Gastrocnemius medialis (tissue), 4 donors: Measurements from ENCODE around the gene CTDSP1. TPM values are rescaled to one million over a fixed set of nuclear protein-coding genes. Genes with fewer than 3 reads are reported as not detected.

Source experiments
- ATAC-seq, 2 donors: fragments of 150-250 bp; one replicate each; pipeline ENCODE4 v1.9.1; 2016
- DNase-seq, 2 donors: peaks; one replicate each; pipeline ENCODE4 v3.0.0-alpha.2; 2019
- H3K27ac ChIP-seq, 4 donors: fragments of 200-600 bp; sonication (generic); 1 replicate in 1 of 4; 2 replicates in 3 of 4; pipeline ENCODE4 v1.5.1; 2016 to 2018; ENCODE audit warnings: mild to moderate bottlenecking in 2 of 4, moderate library complexity in 1 of 4
- H3K27me3 ChIP-seq, 3 donors: fragments of 200-600 bp; sonication (generic) in 2 of 3; 1 replicate in 1 of 3; 2 replicates in 2 of 3; pipeline versions ENCODE4 v1.5.1 to v1.6.0; 2016 to 2019; ENCODE audit warnings: mild to moderate bottlenecking in 1 of 3, moderate library complexity in 1 of 3
- H3K36me3 ChIP-seq, 2 donors: fragments of 200-600 bp; sonication (generic) in 1 of 2; one replicate each; pipeline ENCODE4 v1.5.1; 2017 to 2018
- H3K4me1 ChIP-seq, 2 donors: fragments of 200-600 bp; sonication (generic) in 1 of 2; one replicate each; pipeline ENCODE4 v1.5.1; 2016 to 2017; ENCODE audit warnings: mild to moderate bottlenecking in 2 of 2
- H3K4me3 ChIP-seq, 4 donors: fragments of 200-600 bp; sonication (generic) in 3 of 4; 1 replicate in 1 of 4; 2 replicates in 3 of 4; pipeline ENCODE4 v1.5.1; 2016 to 2019; ENCODE audit warnings: mild to moderate bottlenecking in 2 of 4
- H3K9me3 ChIP-seq, 3 donors: fragments of 200-600 bp; sonication (generic) in 2 of 3; 1 replicate in 1 of 3; 2 replicates in 2 of 3; pipeline ENCODE4 v1.5.1; 2016 to 2019
- POLR2A ChIP-seq, 2 donors: fragments of 450-650 bp; IDR thresholded peaks; one replicate each; pipeline ENCODE4 v1.6.1; 2017; ENCODE audit warnings: antibody characterized with exemption in 2 of 2, mild to moderate bottlenecking in 2 of 2, moderate library complexity in 2 of 2
- in situ Hi-C, 4 donors: fragments of 200-750 bp; cut with MboI; loops; one replicate each; pipeline versions ENCODE4 v1.15.0 to v1.8.0; 2017; ENCODE audit warnings: low sequenced_read_pairs in 4 of 4
- intact Hi-C: fragments of 100-400 bp; cut with DNase I; formaldehyde crosslinking; loops from one replicate; pipeline ENCODE4 v1.15.1; 2023; ENCODE audit warnings: low total_unique reads
- total RNA-seq, 4 donors: library from RNA; depleted of rRNA; stranded (reverse); fragments of >200 nt; gene quantifications; one replicate each; pipeline versions ENCODE4 v1.1.0 to v1.2.3, GENCODE V29; 2016
- TF ChIP-seq, protein P1 (sequence below), 5 experiments: fragments of 450-650 bp in 3 of 5; fragments of 200-600 bp in 2 of 5; sonication (generic) in 2 of 5; IDR thresholded peaks in 4 of 5; conservative IDR thresholded peaks in 1 of 5; 1 replicate in 4 of 5; 2 replicates in 1 of 5; pipeline ENCODE4 v1.5.1; 2016 to 2019; ENCODE audit warnings: antibody characterized with exemption in 5 of 5, mild to moderate bottlenecking in 3 of 5, moderate library complexity in 3 of 5

Gene CTDSP1
- total RNA-seq, 4 donors from 2014 or later: 46.7 to 77.4 (median 53.6) TPM

DNA sequence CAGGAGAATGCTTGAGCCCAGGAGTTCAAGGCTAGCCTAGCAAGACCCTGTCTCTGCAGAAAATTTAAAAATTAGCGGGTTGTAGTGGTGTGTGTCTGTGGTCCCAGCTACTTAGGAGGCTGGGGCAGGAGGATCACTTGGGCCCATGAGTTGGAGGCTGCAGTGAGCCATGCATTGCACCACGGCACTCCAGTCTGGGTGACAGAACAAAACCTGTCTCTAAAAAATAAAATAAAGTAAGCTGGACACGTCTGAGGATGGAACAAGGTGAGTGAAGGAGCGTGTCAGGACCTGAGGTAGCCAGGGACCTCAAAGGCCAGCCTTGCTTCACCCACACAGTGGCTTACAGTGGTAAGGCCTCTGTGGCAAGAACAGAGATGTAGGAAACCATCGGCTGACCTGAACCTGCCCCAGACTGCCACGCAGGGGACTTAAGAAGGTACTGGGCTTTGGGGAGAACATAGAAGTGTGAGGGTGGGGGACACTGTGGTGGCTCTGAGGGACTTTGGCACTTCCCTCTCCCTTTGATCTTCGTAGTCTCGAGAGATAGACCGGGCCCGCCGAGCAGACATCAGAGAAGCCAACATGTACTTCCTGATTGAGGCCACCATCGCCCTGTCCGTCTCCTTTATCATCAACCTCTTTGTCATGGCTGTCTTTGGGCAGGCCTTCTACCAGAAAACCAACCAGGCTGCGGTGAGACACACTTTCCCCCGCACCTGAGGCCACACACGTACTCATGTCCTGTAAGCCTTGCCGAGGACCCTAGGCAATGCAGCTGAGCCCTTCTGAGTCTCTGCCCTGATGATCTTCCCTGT is 10.1 kb upstream of the CTDSP1 start:
- TF ChIP-seq, protein P1, sequence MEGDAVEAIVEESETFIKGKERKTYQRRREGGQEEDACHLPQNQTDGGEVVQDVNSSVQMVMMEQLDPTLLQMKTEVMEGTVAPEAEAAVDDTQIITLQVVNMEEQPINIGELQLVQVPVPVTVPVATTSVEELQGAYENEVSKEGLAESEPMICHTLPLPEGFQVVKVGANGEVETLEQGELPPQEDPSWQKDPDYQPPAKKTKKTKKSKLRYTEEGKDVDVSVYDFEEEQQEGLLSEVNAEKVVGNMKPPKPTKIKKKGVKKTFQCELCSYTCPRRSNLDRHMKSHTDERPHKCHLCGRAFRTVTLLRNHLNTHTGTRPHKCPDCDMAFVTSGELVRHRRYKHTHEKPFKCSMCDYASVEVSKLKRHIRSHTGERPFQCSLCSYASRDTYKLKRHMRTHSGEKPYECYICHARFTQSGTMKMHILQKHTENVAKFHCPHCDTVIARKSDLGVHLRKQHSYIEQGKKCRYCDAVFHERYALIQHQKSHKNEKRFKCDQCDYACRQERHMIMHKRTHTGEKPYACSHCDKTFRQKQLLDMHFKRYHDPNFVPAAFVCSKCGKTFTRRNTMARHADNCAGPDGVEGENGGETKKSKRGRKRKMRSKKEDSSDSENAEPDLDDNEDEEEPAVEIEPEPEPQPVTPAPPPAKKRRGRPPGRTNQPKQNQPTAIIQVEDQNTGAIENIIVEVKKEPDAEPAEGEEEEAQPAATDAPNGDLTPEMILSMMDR (IDR thresholded peaks at IDR 0.05 in 4 of 5, conservative IDR thresholded peaks at IDR 0.05 in 1 of 5): no peak
- TF ChIP-seq POLR2A (IDR thresholded peaks at IDR 0.05): no peak
- no peaks in the 10 kb centered on the region for H3K9me3 ChIP-seq
- H3K27ac ChIP-seq: no peak overlapping the region
- H3K27me3 ChIP-seq: no peaks in the 10 kb centered on the region
- H3K4me3 ChIP-seq: no peak overlapping the region
- DNase-seq (no peak), ATAC-seq (no peak)
- in situ Hi-C loops: loop anchor here (5.0 to 10.0 kb wide), 3 partner anchors 85 to 115 kb away; partner anchors contain the start of genes AAMP (in 1 of the 4) and PNKD (in 1 of the 4)
- intact Hi-C loops: loop anchor here (10.0 kb wide), 1 partner anchor 445 kb away; the partner anchor contains the start of gene PRKAG3
- H3K36me3 ChIP-seq: no peaks in the 10 kb centered on the region
- no peaks in the 10 kb centered on the region for H3K4me1 ChIP-seq

DNA sequence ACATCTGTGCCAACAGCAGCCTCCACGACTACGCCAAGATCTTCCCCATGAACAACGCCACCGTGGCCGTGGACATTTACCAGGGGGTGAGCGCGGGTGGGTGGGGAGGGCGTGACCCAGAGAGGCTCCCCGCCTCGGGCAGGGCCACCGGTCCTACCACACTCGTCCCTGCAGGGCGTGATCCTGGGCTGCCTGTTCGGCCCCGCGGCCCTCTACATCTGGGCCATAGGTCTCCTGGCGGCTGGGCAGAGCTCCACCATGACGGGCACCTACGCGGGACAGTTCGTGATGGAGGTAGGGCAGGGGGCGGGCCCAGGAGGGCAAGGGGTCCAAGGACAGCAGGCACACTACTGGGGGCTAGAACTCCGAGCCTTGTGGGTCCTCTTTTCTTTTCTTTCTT is 8.5 kb upstream of the CTDSP1 start:
- ATAC-seq (no peak), DNase-seq (no peak)
- Histone ChIP-seq H3K27ac (no peak overlapping the region), H3K27me3 (no peaks in the 10 kb centered on the region), H3K4me3 (no peak overlapping the region), H3K36me3 (no peaks in the 10 kb centered on the region), H3K9me3 (no peaks in the 10 kb centered on the region), H3K4me1 (no peaks in the 10 kb centered on the region)
- in situ Hi-C loops (loop anchor here in 1 of 4 donors (10.0 kb wide), 1 partner anchor 116 kb away; the partner anchor contains the start of genes AAMP and PNKD), intact Hi-C loops (loop anchor here (10.0 kb wide), 1 partner anchor 444 kb away; the partner anchor contains the start of gene PRKAG3)
- TF ChIP-seq, protein P1 (IDR thresholded peaks at IDR 0.05 in 4 of 5, conservative IDR thresholded peaks at IDR 0.05 in 1 of 5): no peak
- TF ChIP-seq POLR2A (IDR thresholded peaks at IDR 0.05): no peak

DNA sequence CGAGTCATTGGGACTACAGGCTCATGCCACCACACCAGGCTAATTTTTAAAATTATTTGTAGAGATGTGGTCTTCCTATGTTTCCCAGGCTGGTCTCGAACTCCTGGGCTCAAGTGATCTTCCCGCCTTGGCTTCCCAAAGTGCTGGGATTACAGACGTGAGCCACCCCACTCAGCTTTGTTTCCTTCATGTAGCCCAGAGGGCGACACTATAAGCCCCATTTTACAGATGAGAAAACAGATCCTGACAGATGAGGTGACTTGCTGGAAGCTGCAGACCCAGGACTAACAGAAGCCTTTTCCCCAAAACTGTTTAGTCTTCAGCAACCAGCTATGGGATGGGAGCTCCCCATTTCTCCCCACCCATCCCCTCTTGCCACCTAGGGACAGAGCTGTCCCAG is 7.2 kb upstream of the CTDSP1 start:
- no peak for TF ChIP-seq POLR2A (IDR thresholded peaks at IDR 0.05)
- TF ChIP-seq, protein P1 (IDR thresholded peaks at IDR 0.05 in 4 of 5, conservative IDR thresholded peaks at IDR 0.05 in 1 of 5): no peak
- Histone ChIP-seq H3K4me1 (peaks cover 8 to 11% of the 10 kb centered on the region in 2 donors), H3K36me3 (no peaks in the 10 kb centered on the region), H3K9me3 (no peaks in the 10 kb centered on the region), H3K27ac (no peak overlapping the region), H3K27me3 (no peaks in the 10 kb centered on the region), H3K4me3 (no peak overlapping the region)
- ATAC-seq: no peak
- in situ Hi-C loops (loop anchor here in 1 of 4 donors (10.0 kb wide), 1 partner anchor 118 kb away; the partner anchor contains the start of genes AAMP and PNKD), intact Hi-C loops (loop anchor here (10.0 kb wide), 1 partner anchor 442 kb away; the partner anchor contains the start of gene PRKAG3)
- DNase-seq: no peak

DNA sequence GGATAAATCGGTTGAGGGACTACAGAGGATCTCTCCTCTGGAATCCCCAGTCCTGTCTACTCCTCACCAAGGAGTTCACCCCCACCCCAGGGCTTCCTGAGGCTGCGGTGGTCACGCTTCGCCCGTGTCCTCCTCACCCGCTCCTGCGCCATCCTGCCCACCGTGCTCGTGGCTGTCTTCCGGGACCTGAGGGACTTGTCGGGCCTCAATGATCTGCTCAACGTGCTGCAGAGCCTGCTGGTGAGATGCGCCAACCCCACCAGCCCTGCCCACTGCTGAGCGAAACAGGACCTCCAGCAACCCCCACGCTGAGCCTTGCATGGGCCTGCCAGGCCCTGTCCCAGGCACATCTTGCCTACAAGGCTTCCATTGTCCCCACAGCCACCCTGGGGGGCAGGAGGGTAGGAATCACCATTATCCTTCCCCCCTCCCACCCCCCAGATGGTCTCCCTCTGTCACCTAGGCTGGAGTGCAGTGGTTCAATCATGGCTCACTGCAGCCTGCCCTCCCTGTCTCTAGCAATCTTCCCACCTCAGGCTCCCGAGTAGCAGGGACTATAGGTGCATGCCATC is 6.7 kb upstream of the CTDSP1 start:
- no peaks in the 10 kb centered on the region for H3K9me3 ChIP-seq
- intact Hi-C loops (loop anchor here (10.0 kb wide), 1 partner anchor 442 kb away; the partner anchor contains the start of gene PRKAG3), in situ Hi-C loops (loop anchor here in 1 of 4 donors (10.0 kb wide), 1 partner anchor 118 kb away; the partner anchor contains the start of genes AAMP and PNKD)
- H3K36me3 ChIP-seq: no peaks in the 10 kb centered on the region
- DNase-seq (no peak), ATAC-seq (no peak)
- H3K4me3 ChIP-seq: no peak overlapping the region
- peaks cover 13 to 16% of the 10 kb centered on the region in 2 donors for H3K4me1 ChIP-seq
- H3K27ac ChIP-seq: no peak overlapping the region
- TF ChIP-seq, protein P1 (IDR thresholded peaks at IDR 0.05 in 4 of 5, conservative IDR thresholded peaks at IDR 0.05 in 1 of 5): no peak
- no peak for TF ChIP-seq POLR2A (IDR thresholded peaks at IDR 0.05)
- no peaks in the 10 kb centered on the region for H3K27me3 ChIP-seq
